ENCODE results near the gene AP1AR.
A peak's percentile ranks its signal among the peaks of the same experiment; 100 is the strongest.

GRCh38 chr4:112189754-112190153, 41.8 kb upstream of the AP1AR start:
- TF ChIP-seq CTCF (IDR thresholded peaks at IDR 0.05; ENCODE audit: control extremely low read depth in 1 of 3, insufficient read depth in 1 of 3, low read depth in 1 of 3, low read length in 3 of 3) (peak in 1 of 3 experiments; percentile 22; a peak in 2 of 4 replicates), MAX (IDR thresholded peaks at IDR 0.05) (no peak), EP300 (IDR thresholded peaks at IDR 0.05; ENCODE audit: borderline replicate concordance in 1 of 2, low read depth in 2 of 2, low read length in 2 of 2) (no peak), POLR2AphosphoS5 (IDR thresholded peaks at IDR 0.05; ENCODE audit: low read depth, low read length) (no peak), SAP30 (IDR thresholded peaks at IDR 0.05; ENCODE audit: insufficient read depth, insufficient replicate concordance, low read length) (no peak), E2F6 (IDR thresholded peaks at IDR 0.05) (no peak), TEAD4 (IDR thresholded peaks at IDR 0.05; ENCODE audit: low read depth, low read length) (no peak), CREB1 (IDR thresholded peaks at IDR 0.05) (no peak), BRCA1 (IDR thresholded peaks at IDR 0.05; ENCODE audit: low read depth, low read length) (no peak), SP1 (IDR thresholded peaks at IDR 0.05; ENCODE audit: low read depth, low read length) (no peak), BCL11A (IDR thresholded peaks at IDR 0.05; ENCODE audit: low read depth in 2 of 2, low read length in 2 of 2) (no peak), POLR2A (IDR thresholded peaks at IDR 0.05; ENCODE audit: control extremely low read depth in 1 of 2, low read depth in 2 of 2, low read length in 2 of 2) (no peak), MAFK (IDR thresholded peaks at IDR 0.05; ENCODE audit: low read depth, low read length) (no peak)
